ENCODE measurements around the gene ANXA11.

Gene ANXA11

GRCh38 chr10:80122746-80123145, 82.6 kb downstream of the ANXA11 start:
- H3K9me3 ChIP-seq (ENCODE audit: control insufficient read depth, insufficient read depth, low read length), result no peaks in the 10 kb centered on the region
- H3K9ac ChIP-seq (ENCODE audit: low read depth, low read length), result no peak overlapping the region

DNA sequence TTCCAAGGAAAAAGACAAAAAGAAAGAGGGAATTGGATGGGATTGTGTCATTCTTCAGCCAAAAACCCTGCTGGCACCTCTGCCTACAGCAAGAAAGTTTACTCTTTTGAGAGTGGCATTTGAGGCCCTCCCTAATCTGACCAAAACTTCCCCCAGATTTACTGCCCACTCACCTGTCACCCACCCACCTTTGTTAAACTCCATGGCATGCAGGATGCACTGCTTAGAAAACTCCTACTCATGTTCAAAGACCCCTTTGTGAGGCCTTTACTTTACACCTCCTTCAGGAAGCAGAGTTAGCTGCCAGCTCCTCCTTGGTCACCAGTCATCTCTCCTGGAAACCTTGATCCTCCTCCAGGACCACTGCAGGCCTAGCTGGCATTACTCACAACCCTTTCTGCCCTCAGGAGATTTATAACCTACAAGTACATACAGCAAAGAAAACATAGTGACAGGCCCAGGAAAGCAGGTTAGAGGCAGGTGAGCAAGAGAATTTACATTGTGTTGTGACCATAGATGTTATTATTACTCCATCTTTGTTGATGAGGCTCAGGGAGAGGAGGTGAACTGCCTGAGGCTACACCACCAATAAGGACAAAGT, 83.1 kb downstream of the ANXA11 start:
- no peak overlapping the region for H3K9ac ChIP-seq (ENCODE audit: low read depth, low read length)
- no peaks in the 10 kb centered on the region for H3K4me1 ChIP-seq (ENCODE audit: control insufficient read depth, insufficient read depth, low read length)

More at GRCh38 chr10:80122746-80123145, 82.6 kb downstream of the ANXA11 start:
- Histone ChIP-seq H3K4me3 (ENCODE audit: low read depth, low read length) (no peak overlapping the region), H3K27ac (ENCODE audit: low read depth, low read length) (no peak overlapping the region), H3K4me1 (ENCODE audit: control insufficient read depth, insufficient read depth, low read length) (no peaks in the 10 kb centered on the region), H3K27me3 (ENCODE audit: control insufficient read depth, insufficient read depth, low read length) (no peaks in the 10 kb centered on the region), H3K36me3 (ENCODE audit: control insufficient read depth, insufficient read depth, low read length) (no peaks in the 10 kb centered on the region)

GRCh38 chr10:80118669-80119068, 86.7 kb downstream of the ANXA11 start:
- H3K27me3 ChIP-seq (ENCODE audit: control insufficient read depth, insufficient read depth, low read length), result no peaks in the 10 kb centered on the region
- no peaks in the 10 kb centered on the region for H3K9me3 ChIP-seq (ENCODE audit: control insufficient read depth, insufficient read depth, low read length)
- no peak overlapping the region for H3K9ac ChIP-seq (ENCODE audit: low read depth, low read length)
- no peak overlapping the region for H3K4me3 ChIP-seq (ENCODE audit: low read depth, low read length)
- no peaks in the 10 kb centered on the region for H3K36me3 ChIP-seq (ENCODE audit: control insufficient read depth, insufficient read depth, low read length)
- no peak overlapping the region for H3K27ac ChIP-seq (ENCODE audit: low read depth, low read length)
- no peaks in the 10 kb centered on the region for H3K4me1 ChIP-seq (ENCODE audit: control insufficient read depth, insufficient read depth, low read length)

More for the DNA sequence above, 83.1 kb downstream of the ANXA11 start:
- no peaks in the 10 kb centered on the region for H3K36me3 ChIP-seq (ENCODE audit: control insufficient read depth, insufficient read depth, low read length)
- H3K9me3 ChIP-seq (ENCODE audit: control insufficient read depth, insufficient read depth, low read length), result no peaks in the 10 kb centered on the region
- H3K27ac ChIP-seq (ENCODE audit: low read depth, low read length), result no peak overlapping the region
- no peaks in the 10 kb centered on the region for H3K27me3 ChIP-seq (ENCODE audit: control insufficient read depth, insufficient read depth, low read length)
- H3K4me3 ChIP-seq (ENCODE audit: low read depth, low read length), result no peak overlapping the region

DNA sequence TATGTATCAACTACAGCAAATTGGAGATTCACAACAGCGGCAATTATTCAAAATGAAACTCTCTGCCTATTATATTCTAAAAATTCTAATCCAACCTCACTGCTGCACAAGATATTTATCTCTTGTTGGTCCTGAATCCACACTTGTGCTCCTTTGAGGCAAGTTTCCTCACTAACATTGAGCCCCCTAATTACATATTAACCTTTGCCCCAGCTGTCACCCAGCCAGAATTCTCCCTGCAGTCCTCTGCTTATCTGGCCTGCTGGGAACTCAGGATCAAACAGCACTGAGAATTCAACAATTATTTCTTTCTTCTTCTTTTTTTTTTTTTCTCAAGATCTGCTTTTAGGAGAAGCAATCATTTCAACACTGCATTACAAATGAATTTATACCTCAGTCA, 94.4 kb downstream of the ANXA11 start:
- Histone ChIP-seq H3K9me3 (ENCODE audit: control insufficient read depth, insufficient read depth, low read length) (peaks cover 17% of the 10 kb centered on the region), H3K9ac (ENCODE audit: low read depth, low read length) (no peak overlapping the region), H3K4me3 (ENCODE audit: low read depth, low read length) (no peak overlapping the region), H3K27ac (ENCODE audit: low read depth, low read length) (no peak overlapping the region), H3K4me1 (ENCODE audit: control insufficient read depth, insufficient read depth, low read length) (peaks cover 10% of the 10 kb centered on the region; the same call in 1 of the 2 replicates), H3K27me3 (ENCODE audit: control insufficient read depth, insufficient read depth, low read length) (no peaks in the 10 kb centered on the region), H3K36me3 (ENCODE audit: control insufficient read depth, insufficient read depth, low read length) (no peaks in the 10 kb centered on the region)

DNA sequence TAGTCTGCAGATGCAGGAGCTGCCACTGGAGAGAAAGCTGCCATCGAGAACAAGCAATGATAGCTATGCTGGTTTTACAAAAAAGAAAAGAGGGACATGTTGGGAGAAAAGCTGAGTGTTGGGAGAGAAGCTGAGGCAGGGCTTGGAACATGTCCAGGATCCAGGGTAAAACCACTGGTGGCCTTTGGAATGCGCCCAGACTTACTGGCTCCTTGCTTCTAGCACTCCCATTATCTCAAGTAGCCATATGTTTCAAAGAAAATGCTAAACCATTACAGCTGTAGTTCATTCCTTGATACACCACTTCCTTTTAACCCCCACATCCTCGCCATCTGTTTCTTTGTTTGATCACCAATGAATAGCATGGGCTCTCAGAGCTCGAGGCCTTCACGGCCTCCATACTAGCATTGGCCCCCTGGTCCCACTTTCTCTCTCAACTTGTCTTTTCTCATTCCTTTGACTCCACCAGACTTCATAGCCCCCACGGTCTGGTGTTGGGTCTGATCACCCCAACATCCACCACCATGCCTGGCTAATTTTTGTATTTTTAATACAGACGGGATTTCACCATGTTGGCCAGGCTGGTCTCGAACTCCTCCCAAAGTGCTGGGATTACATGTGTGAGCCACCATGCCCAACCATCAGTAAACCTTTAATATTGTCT, 96.6 kb downstream of the ANXA11 start:
- H3K27me3 ChIP-seq (ENCODE audit: control insufficient read depth, insufficient read depth, low read length), result no peaks in the 10 kb centered on the region
- H3K4me3 ChIP-seq (ENCODE audit: low read depth, low read length), result no peak overlapping the region
- H3K9me3 ChIP-seq (ENCODE audit: control insufficient read depth, insufficient read depth, low read length), result peaks cover 17% of the 10 kb centered on the region
- H3K36me3 ChIP-seq (ENCODE audit: control insufficient read depth, insufficient read depth, low read length), result no peaks in the 10 kb centered on the region
- no peak overlapping the region for H3K9ac ChIP-seq (ENCODE audit: low read depth, low read length)
- H3K27ac ChIP-seq (ENCODE audit: low read depth, low read length), result no peak overlapping the region
- peaks cover 33% of the 10 kb centered on the region for H3K4me1 ChIP-seq (ENCODE audit: control insufficient read depth, insufficient read depth, low read length)

- peaks cover 12% of the 10 kb centered on the region for H3K9me3 ChIP-seq (ENCODE audit: control insufficient read depth, insufficient read depth, low read length)
- no peak overlapping the region for H3K4me3 ChIP-seq (ENCODE audit: low read depth, low read length)
- peak overlapping the region; percentile 87 for H3K27ac ChIP-seq (ENCODE audit: low read depth, low read length)
- no peak overlapping the region; the same call in 1 of the 2 replicates for H3K9ac ChIP-seq (ENCODE audit: low read depth, low read length)
- H3K36me3 ChIP-seq (ENCODE audit: control insufficient read depth, insufficient read depth, low read length), result no peaks in the 10 kb centered on the region
- no peaks in the 10 kb centered on the region for H3K27me3 ChIP-seq (ENCODE audit: control insufficient read depth, insufficient read depth, low read length)
- peaks cover 39% of the 10 kb centered on the region for H3K4me1 ChIP-seq (ENCODE audit: control insufficient read depth, insufficient read depth, low read length)
These were observed 101.0 kb downstream of the ANXA11 start for GRCh38 chr10:80104066-80104926.
